ENCODE results near the gene PLEKHA6.

PLEKHA6 gene

GRCh38 chr1:204204944-204205343, 154.8 kb downstream of the PLEKHA6 start:
- no peak for DNase-seq

- DNase-seq, result no peak
Measured at GRCh38 chr1:204203206-204203767, 156.4 kb downstream of the PLEKHA6 start.

DNA sequence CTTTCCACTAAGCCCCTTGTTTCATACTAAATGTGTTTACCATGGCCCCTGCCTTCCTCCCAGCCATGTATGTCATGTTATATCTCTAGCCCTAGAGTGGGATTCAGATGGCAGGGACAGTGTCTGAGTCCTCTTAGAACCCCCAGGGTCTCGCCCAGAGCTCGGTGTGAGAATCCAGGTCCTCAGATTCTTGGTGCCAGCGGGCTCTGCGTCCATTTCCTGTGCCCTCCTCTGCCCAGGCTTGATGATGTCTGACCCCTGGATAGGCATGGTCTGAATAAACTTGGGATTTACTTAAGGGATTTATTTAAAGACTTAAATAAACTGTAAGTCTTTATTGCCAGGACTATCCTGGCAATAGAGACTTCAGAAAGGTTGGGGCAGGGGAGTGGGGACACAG, 157.2 kb downstream of the PLEKHA6 start:
- no peak for DNase-seq

- DNase-seq, result no peak
Measured at GRCh38 chr1:204201348-204202040, 158.2 kb downstream of the PLEKHA6 start.

DNA sequence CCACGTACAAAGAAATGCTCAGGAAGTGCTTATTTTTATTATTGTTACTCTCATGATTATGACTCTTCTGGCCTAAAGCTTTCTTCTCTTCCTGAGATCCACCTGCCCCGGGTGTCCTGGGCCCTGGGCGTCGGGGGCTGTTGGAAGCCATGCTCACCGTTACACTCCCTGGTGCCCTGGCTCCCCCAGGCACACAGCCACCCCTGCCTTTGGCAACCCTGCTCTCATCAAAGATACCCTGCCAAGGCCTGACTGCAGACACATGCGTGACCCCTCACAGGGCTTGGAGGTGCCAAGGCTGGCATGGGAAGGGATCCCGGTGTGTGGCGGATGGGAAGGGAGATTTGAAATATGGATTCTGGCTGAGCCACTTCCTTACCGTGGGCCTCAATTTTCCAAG, 160.2 kb downstream of the PLEKHA6 start:
- no peak for DNase-seq

DNA sequence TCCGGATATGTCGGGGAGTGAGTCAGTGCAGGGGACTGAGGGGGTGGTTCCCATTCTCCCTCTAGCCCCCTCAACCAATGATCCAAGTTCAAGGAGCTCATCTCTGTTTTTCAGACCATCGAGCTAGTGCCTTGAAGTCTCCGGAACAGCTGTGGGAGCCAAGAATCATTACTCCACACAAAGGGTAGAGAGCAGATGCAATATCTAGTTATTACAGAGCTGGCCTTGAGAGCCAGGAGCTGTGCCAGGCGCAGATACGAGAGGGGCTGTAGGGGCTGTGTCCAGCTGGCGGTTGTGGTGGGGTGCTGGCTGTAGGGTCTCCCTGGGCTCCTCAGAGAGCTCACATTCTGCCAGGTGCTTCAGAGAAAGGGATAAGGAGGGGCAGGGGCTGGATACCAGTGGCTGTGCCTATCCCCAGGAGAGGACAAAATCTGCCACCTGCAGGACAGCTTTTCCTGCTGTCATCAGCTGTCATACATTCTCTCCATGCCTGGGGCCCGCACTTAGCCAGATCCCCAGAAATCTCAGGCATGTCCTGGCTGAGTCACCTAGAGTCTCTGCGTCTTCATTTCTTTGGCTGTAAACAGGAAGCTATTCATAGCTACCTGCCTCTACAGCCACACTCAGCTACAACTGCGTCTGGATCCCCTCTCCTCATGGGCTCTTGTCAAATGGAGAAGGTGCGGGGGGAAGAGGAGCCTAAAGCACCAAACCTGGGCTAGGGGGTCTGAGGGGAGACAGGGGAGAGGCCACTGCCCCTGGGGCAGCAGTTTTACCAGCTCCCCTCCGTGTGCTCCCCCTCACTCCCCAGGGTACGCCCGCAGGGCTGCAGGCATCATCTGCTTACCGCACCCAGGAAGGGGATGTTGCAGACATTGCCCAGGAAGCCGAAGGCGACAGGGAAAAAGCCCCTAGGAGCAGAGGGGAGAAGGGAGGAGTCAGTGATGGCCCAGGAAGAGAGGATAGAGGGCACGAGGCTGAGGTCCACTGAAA, 161.1 kb downstream of the PLEKHA6 start:
- no peak for DNase-seq

GRCh38 chr1:204197068-204197467, 162.7 kb downstream of the PLEKHA6 start:
- DNase-seq, result no peak

- DNase-seq, result no peak
Measured at GRCh38 chr1:204196068-204196795, 163.5 kb downstream of the PLEKHA6 start, which contains the start of gene KISS1. TSS of gene KISS1 (minus strand) at chr1:204196491. CDS start at chr1:204192876, 3,615 bp downstream.

DNA sequence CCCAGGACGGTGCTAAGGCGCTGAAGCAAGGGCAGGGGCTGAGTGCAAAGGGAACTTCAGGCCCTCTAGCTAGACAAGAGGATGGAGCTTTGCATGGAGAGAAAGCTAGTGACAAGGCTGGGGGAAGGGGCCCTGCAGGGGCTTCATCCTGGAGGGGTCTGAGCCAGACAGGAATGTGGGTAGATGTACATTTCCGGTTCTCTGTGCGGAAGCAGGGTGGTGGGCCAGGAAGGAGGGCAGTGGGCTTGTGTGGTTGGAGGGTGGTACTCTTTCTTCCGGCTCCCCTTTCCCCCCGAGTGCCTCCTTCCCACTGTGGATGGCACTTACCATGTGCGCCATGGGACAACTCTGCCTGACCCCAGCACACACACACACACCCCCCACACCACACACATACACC, 165.0 kb downstream of the PLEKHA6 start:
- DNase-seq, result no peak

GRCh38 chr1:204194080-204194479, 165.6 kb downstream of the PLEKHA6 start:
- DNase-seq, result no peak

DNA sequence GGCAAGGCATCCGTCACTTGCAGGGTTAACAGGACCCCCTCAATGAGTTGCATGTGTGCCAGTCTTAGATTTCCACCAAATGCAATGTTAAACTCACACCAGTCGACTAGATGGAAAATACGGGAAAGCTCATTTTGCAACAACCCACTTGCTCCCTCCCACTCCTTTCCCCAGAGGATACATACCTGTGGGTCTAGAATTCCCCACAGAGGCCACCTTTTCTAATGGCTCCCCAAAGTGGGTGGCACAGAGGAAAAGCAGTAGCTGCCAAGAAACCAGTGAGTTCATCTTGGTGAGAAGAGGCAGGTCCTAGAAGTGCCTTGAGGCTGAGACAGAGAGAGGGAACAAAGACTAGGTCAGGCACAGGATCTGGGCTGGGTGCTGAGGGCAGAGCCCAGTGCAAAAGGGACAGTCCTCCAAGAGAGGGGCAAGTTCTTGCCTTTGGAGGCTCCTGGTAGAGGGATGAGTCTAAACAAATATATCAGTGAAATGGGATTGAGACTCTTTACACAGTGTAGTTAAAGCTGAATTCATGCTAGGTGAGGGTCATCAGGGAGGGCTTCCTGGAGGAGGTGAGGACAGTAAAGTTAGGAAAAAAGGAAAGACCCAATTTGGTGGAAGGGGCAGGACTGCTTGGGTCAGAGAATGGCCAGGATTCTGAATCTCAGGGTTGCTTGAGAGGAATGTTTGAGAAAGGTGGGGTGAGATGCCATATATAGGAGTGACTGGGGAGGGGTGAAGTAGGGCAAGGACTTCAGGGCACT, 167.0 kb downstream of the PLEKHA6 start:
- no peak for DNase-seq

DNA sequence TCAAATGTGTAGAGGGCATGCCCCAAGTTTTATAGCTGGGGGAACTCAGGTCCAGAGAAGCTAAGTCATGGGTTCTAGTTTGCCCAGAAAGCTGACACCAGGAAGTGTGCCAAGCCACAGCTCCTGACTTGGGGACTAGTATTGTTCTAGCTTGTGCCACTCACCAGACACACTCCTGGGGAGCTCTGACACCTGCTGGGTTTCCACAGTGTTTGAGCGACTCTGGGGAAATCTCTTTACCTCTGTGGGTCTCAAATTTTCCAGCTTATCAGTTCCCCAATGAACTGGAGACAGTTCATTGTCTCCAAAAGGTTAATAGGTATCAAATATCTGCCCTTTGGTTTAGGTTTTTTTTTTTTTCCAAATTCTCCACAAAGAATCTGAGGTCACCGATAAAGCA, 167.7 kb downstream of the PLEKHA6 start:
- no peak for DNase-seq

DNA sequence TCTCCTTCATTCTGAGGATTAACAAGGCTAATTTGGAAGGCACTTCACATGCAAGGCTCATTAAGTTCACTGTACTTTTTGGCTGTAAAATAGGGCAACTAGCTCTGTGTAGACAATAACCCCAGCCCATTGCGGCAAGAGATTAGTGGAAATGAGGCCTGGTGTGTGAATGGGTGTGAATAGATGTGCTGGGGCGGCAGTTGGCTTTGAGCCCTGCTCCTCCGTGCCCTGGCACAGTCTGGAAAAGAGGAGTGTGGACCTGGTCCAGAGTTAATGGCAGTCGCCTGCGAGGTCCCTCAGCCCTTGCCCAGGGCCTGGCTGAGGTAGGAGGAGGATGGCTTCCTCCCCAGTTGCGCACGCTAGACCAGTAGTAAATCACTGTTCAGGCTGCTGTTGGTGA, 168.3 kb downstream of the PLEKHA6 start:
- DNase-seq, result no peak

- no peak for DNase-seq
Measured at GRCh38 chr1:204190212-204191211, 169.2 kb downstream of the PLEKHA6 start.

DNA sequence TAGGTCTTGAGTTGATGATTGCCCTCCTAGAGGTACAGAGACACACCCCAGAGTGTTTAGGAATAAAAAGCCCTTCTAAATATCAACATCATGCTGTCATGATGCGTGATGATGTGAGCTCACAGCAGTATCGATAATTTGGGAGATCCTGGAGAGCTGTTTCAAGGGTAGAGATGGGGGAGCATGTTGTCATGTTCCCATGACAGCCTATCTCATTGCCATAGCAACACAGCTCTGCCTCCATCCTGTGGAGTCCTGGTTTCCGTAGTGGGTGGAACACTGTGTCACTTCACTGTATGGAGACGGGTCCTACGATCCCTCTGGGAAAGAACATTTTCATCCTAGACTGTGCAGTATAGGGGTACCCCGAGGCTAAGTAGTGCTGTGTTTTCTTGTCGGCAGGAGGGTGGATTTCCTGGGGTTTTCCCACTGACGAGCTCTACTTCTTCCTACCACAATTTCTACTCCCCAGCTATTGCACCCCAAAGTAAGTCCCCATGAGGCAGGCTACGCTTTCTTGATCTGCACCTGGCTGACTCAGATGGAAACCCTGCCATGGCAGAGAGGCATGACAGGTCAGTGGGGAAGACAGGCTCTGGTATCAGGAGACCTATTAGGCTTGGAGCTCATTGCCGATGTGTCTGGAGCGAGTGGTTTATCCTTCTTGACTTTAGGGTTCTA, 170.6 kb downstream of the PLEKHA6 start:
- DNase-seq, result no peak

DNA sequence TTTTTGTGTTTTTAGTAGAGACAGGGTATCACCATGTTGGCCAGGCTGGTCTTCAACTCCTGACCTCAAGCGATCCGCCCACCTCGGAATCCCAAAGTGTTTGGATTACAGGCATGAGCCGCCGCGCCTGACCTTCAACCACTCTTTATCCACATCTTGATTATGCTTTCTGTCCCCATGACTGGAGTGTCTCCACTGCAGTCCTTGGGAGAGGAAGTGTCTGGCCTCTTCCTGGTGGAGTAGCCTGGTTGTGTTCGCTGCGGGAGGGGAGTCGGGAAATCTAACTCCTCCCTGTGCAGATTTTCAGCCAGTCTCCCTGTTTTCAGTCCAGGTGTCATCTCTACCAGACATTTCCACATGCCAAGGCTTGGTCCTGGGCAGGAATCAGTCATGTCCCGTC, 173.1 kb downstream of the PLEKHA6 start:
- DNase-seq, result no peak

- no peak for DNase-seq
Measured at GRCh38 chr1:204181116-204181515, 178.6 kb downstream of the PLEKHA6 start.

DNA sequence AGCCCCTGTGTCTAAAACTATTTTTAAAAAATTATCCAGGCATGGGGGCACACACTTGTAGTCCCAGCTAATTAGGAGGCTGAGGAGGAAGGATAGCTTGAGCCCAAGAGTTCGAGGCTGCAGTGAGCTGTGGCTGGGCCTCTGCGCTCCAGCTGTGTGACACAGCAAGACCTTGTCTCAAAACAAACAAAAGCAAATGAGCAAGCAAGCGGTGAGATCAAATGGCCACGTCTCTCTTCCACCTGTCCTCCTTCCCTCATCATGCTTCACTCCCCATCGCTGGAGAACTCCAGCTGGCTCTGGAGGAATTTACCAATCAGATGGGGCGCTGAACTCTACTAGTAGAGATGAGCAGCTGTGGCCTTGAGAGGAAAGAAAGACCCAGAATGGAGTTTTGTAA, 179.6 kb downstream of the PLEKHA6 start:
- DNase-seq, result no peak

DNA sequence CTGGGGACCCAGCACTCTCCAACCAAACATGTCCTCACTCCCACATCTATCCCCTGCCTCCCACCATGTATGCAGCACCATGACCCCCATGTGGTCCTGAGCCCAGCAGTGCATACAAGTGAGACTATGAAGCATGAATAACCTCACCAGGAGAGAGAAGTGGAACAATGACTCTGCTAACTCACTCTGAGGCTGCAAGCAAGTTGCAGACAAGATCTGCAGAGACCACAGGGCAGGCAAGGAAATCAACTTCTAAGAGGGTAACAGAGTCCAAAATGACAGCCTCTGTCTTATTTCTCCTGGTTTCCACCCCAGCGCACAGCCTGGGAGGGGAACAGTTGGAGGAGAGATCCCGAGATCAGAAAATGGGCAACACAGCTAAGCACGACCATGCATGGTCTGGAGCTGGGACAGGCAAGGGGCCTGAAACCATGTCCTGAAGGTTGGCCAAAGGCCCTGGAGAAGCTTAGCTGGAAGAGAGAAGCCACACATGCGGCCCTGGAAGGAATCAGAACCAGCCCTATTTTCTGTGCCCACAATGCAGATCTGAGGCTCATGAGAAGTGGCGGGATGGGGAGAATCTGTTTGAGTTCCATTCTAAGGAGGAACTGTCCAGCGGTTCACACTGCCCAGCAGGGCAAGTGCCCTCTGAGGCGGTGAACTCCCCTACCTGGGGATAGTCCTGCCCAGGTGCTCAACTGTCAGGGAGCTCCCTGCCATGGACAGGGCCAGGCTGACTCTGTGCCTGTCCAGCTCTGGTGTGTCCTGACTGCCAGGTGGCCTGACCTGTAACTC, 181.0 kb downstream of the PLEKHA6 start:
- no peak for DNase-seq
